GM12892 (cell line): Measurements from ENCODE around the gene ALDH1A1.

Source experiments
- POLR2A ChIP-seq: IDR thresholded peaks from 2 replicates; pipeline ENCODE4 v1.6.1; 2011; ENCODE audit warnings: low read depth, low read length, control low read depth
- POLR2AphosphoS5 ChIP-seq: IDR thresholded peaks from 2 replicates; pipeline ENCODE4 v1.6.1; 2011; ENCODE audit warnings: low read depth, low read length, control low read depth

- TF ChIP-seq POLR2A (no peak), POLR2AphosphoS5 (no peak)
Observed at GRCh38 chr9:72911247-72911775, 41.5 kb downstream of the ALDH1A1 start.
